ENCODE results near the gene C6orf52. TPM values are rescaled to one million over a fixed set of nuclear protein-coding genes. Genes with fewer than 3 reads are reported as not detected.

C6orf52 gene
- total RNA-seq, 4 donors from 2014 or later: not detected

GRCh38 chr6:10725716-10726115 is 31.3 kb upstream of the C6orf52 start:
- Histone ChIP-seq H3K27me3 (no peaks in the 10 kb centered on the region), H3K36me3 (peaks cover 0 to 20% (median 4%) of the 10 kb centered on the region in 4 donors), H3K4me1 (peaks cover 0 to 26% (median 18%) of the 10 kb centered on the region in 4 donors), H3K9me3 (no peaks in the 10 kb centered on the region), H3K4me3 (no peak overlapping the region), H3K27ac (no peak overlapping the region)
- 91% methylated on average over 9 of the region's 9 CpGs; no CpG with 5 or more reads in 1 of the 2 donors for WGBS, 2 donors (ENCODE audit: low coverage in 1 of 2)
- in situ Hi-C loops (cut with MboI; ENCODE audit: low pct_ligation_motif_present in 1 of 4, low pct_unique_long_range_greater_than_20kb in 1 of 4, low sequenced_read_pairs in 3 of 4): no loop called here
- DNase-seq: no peak
- intact Hi-C loops (cut with DNase I; ENCODE audit: low total_unique reads): no loop called here
- TF ChIP-seq CTCF (IDR thresholded peaks at IDR 0.05): no peak
- no peak for TF ChIP-seq EP300 (IDR thresholded peaks at IDR 0.05; ENCODE audit: low read depth)
- no peak for TF ChIP-seq POLR2A (IDR thresholded peaks at IDR 0.05)
- TF ChIP-seq POLR2AphosphoS5 (IDR thresholded peaks at IDR 0.05): no peak

- no peak for TF ChIP-seq POLR2A (IDR thresholded peaks at IDR 0.05)
- TF ChIP-seq EP300 (IDR thresholded peaks at IDR 0.05; ENCODE audit: low read depth): no peak
- no peak for TF ChIP-seq CTCF (IDR thresholded peaks at IDR 0.05)
- TF ChIP-seq POLR2AphosphoS5 (IDR thresholded peaks at IDR 0.05): no peak
- peaks cover 0 to 27% (median 18%) of the 10 kb centered on the region in 4 donors for H3K4me1 ChIP-seq
- in situ Hi-C loops (cut with MboI; ENCODE audit: low pct_ligation_motif_present in 1 of 4, low pct_unique_long_range_greater_than_20kb in 1 of 4, low sequenced_read_pairs in 3 of 4) (no loop called here), intact Hi-C loops (cut with DNase I; ENCODE audit: low total_unique reads) (no loop called here)
- H3K36me3 ChIP-seq: peaks cover 0 to 13% (median 2%) of the 10 kb centered on the region in 4 donors
- no peaks in the 10 kb centered on the region for H3K9me3 ChIP-seq
- WGBS, 2 donors (ENCODE audit: low coverage in 1 of 2): 87 to 90% methylated on average over 2 to 6 of the region's 6 CpGs
- H3K27me3 ChIP-seq: no peaks in the 10 kb centered on the region
- H3K27ac ChIP-seq: no peak overlapping the region
- DNase-seq: no peak
- no peak overlapping the region for H3K4me3 ChIP-seq
These were observed 30.6 kb upstream of the C6orf52 start for GRCh38 chr6:10725044-10725443.

GRCh38 chr6:10723567-10723881 is 29.1 kb upstream of the C6orf52 start:
- in situ Hi-C loops (cut with MboI; ENCODE audit: low pct_ligation_motif_present in 1 of 4, low pct_unique_long_range_greater_than_20kb in 1 of 4, low sequenced_read_pairs in 3 of 4): no loop called here
- TF ChIP-seq EP300 (IDR thresholded peaks at IDR 0.05; ENCODE audit: low read depth) (no peak), POLR2AphosphoS5 (IDR thresholded peaks at IDR 0.05) (no peak), CTCF (IDR thresholded peaks at IDR 0.05) (no peak), POLR2A (IDR thresholded peaks at IDR 0.05) (no peak)
- peak overlapping the region; percentile 88 to 95 (median 94) for H3K27ac ChIP-seq
- peak overlapping the region; percentile 48 to 85 (median 78) for H3K4me3 ChIP-seq
- no peaks in the 10 kb centered on the region for H3K27me3 ChIP-seq
- DNase-seq: no peak
- no peaks in the 10 kb centered on the region for H3K36me3 ChIP-seq
- 0 to 12% methylated on average over 3 to 7 of the region's 7 CpGs for WGBS, 2 donors (ENCODE audit: low coverage in 1 of 2)
- H3K9me3 ChIP-seq: no peaks in the 10 kb centered on the region
- H3K4me1 ChIP-seq: peaks cover 0 to 30% (median 18%) of the 10 kb centered on the region in 4 donors
- intact Hi-C loops (cut with DNase I; ENCODE audit: low total_unique reads): loop anchor here (2.0 kb wide), 1 partner anchor 23 kb away; the partner anchor contains the start of gene TMEM14B

- WGBS, 2 donors (ENCODE audit: low coverage in 1 of 2): 1 to 4% methylated on average over 7 to 53 of the region's 55 CpGs
- no peak for TF ChIP-seq EP300 (IDR thresholded peaks at IDR 0.05; ENCODE audit: low read depth)
- TF ChIP-seq CTCF (IDR thresholded peaks at IDR 0.05): no peak
- peak; percentile 95 to 96 (median 96) for TF ChIP-seq POLR2AphosphoS5 (IDR thresholded peaks at IDR 0.05)
- peak; percentile 94 for TF ChIP-seq POLR2A (IDR thresholded peaks at IDR 0.05)
- in situ Hi-C loops (cut with MboI; ENCODE audit: low pct_ligation_motif_present in 1 of 4, low pct_unique_long_range_greater_than_20kb in 1 of 4, low sequenced_read_pairs in 3 of 4): no loop called here
- peak within 1 kb of the TSS; percentile 48 to 85 (median 78) for H3K4me3 ChIP-seq
- no peaks in the 10 kb centered on the region for H3K36me3 ChIP-seq
- H3K27ac ChIP-seq: peak within 1 kb of the TSS; percentile 88 to 95 (median 94)
- no peaks in the 10 kb centered on the region for H3K27me3 ChIP-seq
- peak; percentile 99 for DNase-seq
- intact Hi-C loops (cut with DNase I; ENCODE audit: low total_unique reads): loop anchor here (2.0 kb wide), 1 partner anchor 24 kb away; the partner anchor contains the start of gene TMEM14B
- H3K4me1 ChIP-seq: peaks cover 0 to 30% (median 18%) of the 10 kb centered on the region in 4 donors
- no peaks in the 10 kb centered on the region for H3K9me3 ChIP-seq
These were observed 28.6 kb upstream of the C6orf52 start, which contains the start of gene TMEM14C for GRCh38 chr6:10722820-10723566. Gene TMEM14C, plus strand, starts transcription at chr6:10723070. Its CDS starts 1,544 bp downstream, at chr6:10724614.
